PFSK-1 (cell line): ENCODE measurements around the gene UBXN10.

Experiments
- FOXP2 ChIP-seq: optimal IDR thresholded peaks from 2 replicates; pipeline ENCODE3; 2011; ENCODE audit warnings: borderline replicate concordance, control low read depth, inconsistent platforms; ENCODE audit not compliant: insufficient read depth; ENCODE audit errors: extremely low read length, extremely low read depth
- POLR2AphosphoS5 ChIP-seq: IDR thresholded peaks from 2 replicates; pipeline ENCODE4 v1.6.1; 2012; ENCODE audit warnings: low read depth, mild to moderate bottlenecking, control low read depth, low read length, moderate library complexity
- SIN3A ChIP-seq: IDR thresholded peaks from 2 replicates; pipeline ENCODE4 v1.6.1; 2012; ENCODE audit warnings: mild to moderate bottlenecking, low read length, moderate library complexity, borderline replicate concordance; ENCODE audit not compliant: insufficient read depth
- TAF1 ChIP-seq: IDR thresholded peaks from 2 replicates; pipeline ENCODE4 v1.6.1; 2012; ENCODE audit warnings: low read length, control low read depth, borderline replicate concordance; ENCODE audit not compliant: insufficient read depth
- TF ChIP-seq, protein P1 (sequence below), 2 experiments: IDR thresholded peaks; 2 replicates each; pipeline versions ENCODE4 v1.6.1 to v1.8.0; 2011 to 2012; ENCODE audit warnings: low read depth in 2 of 2, low read length in 2 of 2, control low read depth in 1 of 2, inconsistent platforms in 1 of 2, mild to moderate bottlenecking in 1 of 2, moderate library complexity in 1 of 2; ENCODE audit not compliant: insufficient read depth in 1 of 2

Gene UBXN10

GRCh38 chr1:20202166-20202565 is 16.3 kb downstream of the UBXN10 start:
- no peak for TF ChIP-seq FOXP2
- no peak for TF ChIP-seq SIN3A
- no peak for TF ChIP-seq TAF1
- no peak for TF ChIP-seq POLR2AphosphoS5
- TF ChIP-seq, protein P1, sequence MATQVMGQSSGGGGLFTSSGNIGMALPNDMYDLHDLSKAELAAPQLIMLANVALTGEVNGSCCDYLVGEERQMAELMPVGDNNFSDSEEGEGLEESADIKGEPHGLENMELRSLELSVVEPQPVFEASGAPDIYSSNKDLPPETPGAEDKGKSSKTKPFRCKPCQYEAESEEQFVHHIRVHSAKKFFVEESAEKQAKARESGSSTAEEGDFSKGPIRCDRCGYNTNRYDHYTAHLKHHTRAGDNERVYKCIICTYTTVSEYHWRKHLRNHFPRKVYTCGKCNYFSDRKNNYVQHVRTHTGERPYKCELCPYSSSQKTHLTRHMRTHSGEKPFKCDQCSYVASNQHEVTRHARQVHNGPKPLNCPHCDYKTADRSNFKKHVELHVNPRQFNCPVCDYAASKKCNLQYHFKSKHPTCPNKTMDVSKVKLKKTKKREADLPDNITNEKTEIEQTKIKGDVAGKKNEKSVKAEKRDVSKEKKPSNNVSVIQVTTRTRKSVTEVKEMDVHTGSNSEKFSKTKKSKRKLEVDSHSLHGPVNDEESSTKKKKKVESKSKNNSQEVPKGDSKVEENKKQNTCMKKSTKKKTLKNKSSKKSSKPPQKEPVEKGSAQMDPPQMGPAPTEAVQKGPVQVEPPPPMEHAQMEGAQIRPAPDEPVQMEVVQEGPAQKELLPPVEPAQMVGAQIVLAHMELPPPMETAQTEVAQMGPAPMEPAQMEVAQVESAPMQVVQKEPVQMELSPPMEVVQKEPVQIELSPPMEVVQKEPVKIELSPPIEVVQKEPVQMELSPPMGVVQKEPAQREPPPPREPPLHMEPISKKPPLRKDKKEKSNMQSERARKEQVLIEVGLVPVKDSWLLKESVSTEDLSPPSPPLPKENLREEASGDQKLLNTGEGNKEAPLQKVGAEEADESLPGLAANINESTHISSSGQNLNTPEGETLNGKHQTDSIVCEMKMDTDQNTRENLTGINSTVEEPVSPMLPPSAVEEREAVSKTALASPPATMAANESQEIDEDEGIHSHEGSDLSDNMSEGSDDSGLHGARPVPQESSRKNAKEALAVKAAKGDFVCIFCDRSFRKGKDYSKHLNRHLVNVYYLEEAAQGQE (IDR thresholded peaks at IDR 0.05; ENCODE audit: insufficient read depth in 1 of 2, low read depth in 2 of 2, low read length in 2 of 2), result no peak

GRCh38 chr1:20207546-20207945 is 21.6 kb downstream of the UBXN10 start:
- TF ChIP-seq, protein P1 (IDR thresholded peaks at IDR 0.05; ENCODE audit: insufficient read depth in 1 of 2, low read depth in 2 of 2, low read length in 2 of 2), result no peak
- TF ChIP-seq POLR2AphosphoS5 (no peak), TAF1 (no peak)

DNA sequence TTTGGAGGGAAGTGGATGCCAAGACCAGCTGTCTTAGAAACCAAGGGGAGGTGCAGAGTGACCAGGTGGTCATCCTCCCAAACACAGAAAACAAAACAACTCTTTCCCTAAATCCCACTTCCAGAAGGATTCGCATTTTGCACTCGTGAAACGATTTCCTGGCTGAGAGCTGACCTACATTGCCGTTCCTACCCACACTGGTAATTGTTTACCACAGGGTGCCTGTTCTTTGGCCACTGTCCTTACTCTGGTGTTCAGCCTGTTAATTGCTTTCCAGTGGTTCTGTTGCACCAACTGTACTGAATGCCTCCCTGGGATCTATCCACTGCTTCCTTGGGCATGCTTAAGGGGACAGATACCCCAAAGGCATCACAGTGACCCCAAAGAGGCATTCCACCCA is 23.6 kb downstream of the UBXN10 start:
- TF ChIP-seq POLR2AphosphoS5 (no peak), FOXP2 (no peak), TAF1 (no peak), SIN3A (no peak)
- TF ChIP-seq, protein P1 (IDR thresholded peaks at IDR 0.05; ENCODE audit: insufficient read depth in 1 of 2, low read depth in 2 of 2, low read length in 2 of 2), result no peak

- no peak for TF ChIP-seq TAF1
- no peak for TF ChIP-seq POLR2AphosphoS5
- TF ChIP-seq, protein P1 (IDR thresholded peaks at IDR 0.05; ENCODE audit: insufficient read depth in 1 of 2, low read depth in 2 of 2, low read length in 2 of 2), result no peak
- no peak for TF ChIP-seq SIN3A
- TF ChIP-seq FOXP2, result no peak
These were observed 25.0 kb downstream of the UBXN10 start for GRCh38 chr1:20210736-20211460.

DNA sequence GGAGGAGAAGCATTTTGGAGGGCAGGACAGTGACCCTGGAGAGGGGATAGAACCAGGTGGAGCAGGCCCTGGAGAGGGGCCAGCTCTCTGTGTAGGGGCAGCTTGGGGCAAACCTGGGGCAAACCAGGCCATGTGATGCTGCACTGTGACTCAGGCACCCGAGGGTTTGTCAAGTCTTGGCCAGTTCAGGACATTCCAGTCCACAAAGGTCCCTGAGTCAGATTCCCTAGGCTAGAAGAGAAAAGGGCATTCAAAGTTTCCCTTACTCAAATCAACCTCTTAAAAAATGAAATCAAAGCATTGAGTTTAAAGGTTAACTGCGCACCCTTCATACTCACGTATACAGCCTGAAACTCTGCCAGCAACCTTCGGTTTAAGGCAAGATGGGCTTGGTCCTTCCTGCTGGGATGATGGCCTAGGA is 25.6 kb downstream of the UBXN10 start:
- TF ChIP-seq, protein P1 (IDR thresholded peaks at IDR 0.05; ENCODE audit: insufficient read depth in 1 of 2, low read depth in 2 of 2, low read length in 2 of 2), result no peak
- TF ChIP-seq TAF1 (no peak), POLR2AphosphoS5 (no peak), FOXP2 (no peak), SIN3A (no peak)
